SK-N-SH treated with all-trans-retinoic acid at 6 μM for 48 hours (cell line): ENCODE measurements around the gene FAM241B.

ENCODE experiments used
- ESRRG ChIP-seq: fragments of 250-450 bp; sonication (Bioruptor Pico); IDR thresholded peaks from 2 replicates; pipeline ENCODE4 v1.6.1; 2021; ENCODE audit warnings: mild to moderate bottlenecking
- ISL1 ChIP-seq: fragments of 250-450 bp; sonication (Bioruptor Pico); IDR thresholded peaks from 2 replicates; pipeline ENCODE4 v2.1.2; 2022; ENCODE audit warnings: mild to moderate bottlenecking, moderate library complexity
- RARB ChIP-seq: fragments of 250-450 bp; sonication (Bioruptor Pico); IDR thresholded peaks from 2 replicates; pipeline ENCODE4 v1.8.0; 2021; ENCODE audit warnings: mild to moderate bottlenecking, moderate library complexity
- TCF4 ChIP-seq: fragments of 250-450 bp; sonication (Bioruptor Pico); IDR thresholded peaks from 2 replicates; pipeline ENCODE4 v1.8.0; 2021; ENCODE audit warnings: mild to moderate bottlenecking, moderate library complexity, borderline replicate concordance
- ZNF70 ChIP-seq: fragments of 450-650 bp; formaldehyde crosslinking; IDR thresholded peaks from 2 replicates; pipeline ENCODE4 v1.5.0; 2020; ENCODE audit warnings: mild to moderate bottlenecking, moderate library complexity
- TF ChIP-seq, protein P1 (sequence below): fragments of 250-450 bp; sonication (Bioruptor Pico); IDR thresholded peaks from 2 replicates; pipeline ENCODE4 v1.8.0; 2020; ENCODE audit warnings: mild to moderate bottlenecking, moderate library complexity, borderline replicate concordance
- TF ChIP-seq, protein P2 (sequence below): fragments of 250-450 bp; sonication (Bioruptor Pico); IDR thresholded peaks from 2 replicates; pipeline ENCODE4 v1.5.0; 2020; ENCODE audit warnings: mild to moderate bottlenecking, moderate library complexity
- TF ChIP-seq, protein P3 (sequence below): fragments of 250-450 bp; sonication (Bioruptor Pico); IDR thresholded peaks from 2 replicates; pipeline ENCODE4 v1.5.1; 2020; ENCODE audit warnings: low read depth, mild to moderate bottlenecking, moderate library complexity
- TF ChIP-seq, protein P4 (sequence below): fragments of 250-450 bp; sonication (Bioruptor Pico); IDR thresholded peaks from 2 replicates; pipeline ENCODE4 v1.5.1; 2021; ENCODE audit warnings: mild to moderate bottlenecking, moderate library complexity
- TF ChIP-seq, protein P5 (sequence below): fragments of 250-450 bp; sonication (Bioruptor Pico); IDR thresholded peaks from 2 replicates; pipeline ENCODE4 v1.8.0; 2021; ENCODE audit warnings: low read depth, mild to moderate bottlenecking, moderate library complexity, borderline replicate concordance

DNA sequence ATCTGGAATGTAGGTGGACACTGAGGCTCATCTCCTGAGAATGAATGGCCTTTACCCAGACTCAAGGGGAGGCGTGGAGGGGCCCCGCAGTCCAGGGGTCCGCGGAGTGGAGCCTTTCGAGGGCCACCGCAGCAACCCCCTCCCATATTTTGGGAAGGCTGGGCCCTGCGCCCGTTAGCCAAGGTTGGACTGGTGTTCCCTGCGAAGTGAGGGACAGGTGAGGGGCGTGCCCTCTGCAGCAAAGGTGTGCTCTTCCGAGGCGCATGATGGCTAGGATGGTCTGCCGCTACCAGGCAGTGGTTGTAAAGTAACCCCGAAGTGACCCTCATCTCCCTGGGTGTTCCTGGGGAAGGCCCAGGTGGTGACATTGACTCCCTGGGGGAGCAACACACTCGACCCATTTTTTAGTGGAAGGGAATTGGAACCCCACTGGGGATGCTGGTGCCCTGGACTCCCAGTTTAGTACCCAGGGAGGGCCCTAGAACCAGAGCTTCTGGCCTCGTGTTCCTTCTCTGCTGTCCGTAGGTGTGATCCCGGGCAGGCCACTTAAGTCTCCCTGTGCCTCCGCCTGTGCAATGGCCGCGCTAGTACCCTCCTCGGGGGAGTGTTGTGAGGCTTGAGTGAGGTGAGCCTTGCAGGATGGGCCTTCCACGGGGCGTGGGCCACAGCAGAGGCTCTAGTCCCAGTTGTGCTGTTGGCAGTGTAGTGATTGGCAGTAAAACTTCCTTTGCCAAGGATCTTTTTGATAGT lies 779 bp downstream of the FAM241B start:
- TF ChIP-seq, protein P1, sequence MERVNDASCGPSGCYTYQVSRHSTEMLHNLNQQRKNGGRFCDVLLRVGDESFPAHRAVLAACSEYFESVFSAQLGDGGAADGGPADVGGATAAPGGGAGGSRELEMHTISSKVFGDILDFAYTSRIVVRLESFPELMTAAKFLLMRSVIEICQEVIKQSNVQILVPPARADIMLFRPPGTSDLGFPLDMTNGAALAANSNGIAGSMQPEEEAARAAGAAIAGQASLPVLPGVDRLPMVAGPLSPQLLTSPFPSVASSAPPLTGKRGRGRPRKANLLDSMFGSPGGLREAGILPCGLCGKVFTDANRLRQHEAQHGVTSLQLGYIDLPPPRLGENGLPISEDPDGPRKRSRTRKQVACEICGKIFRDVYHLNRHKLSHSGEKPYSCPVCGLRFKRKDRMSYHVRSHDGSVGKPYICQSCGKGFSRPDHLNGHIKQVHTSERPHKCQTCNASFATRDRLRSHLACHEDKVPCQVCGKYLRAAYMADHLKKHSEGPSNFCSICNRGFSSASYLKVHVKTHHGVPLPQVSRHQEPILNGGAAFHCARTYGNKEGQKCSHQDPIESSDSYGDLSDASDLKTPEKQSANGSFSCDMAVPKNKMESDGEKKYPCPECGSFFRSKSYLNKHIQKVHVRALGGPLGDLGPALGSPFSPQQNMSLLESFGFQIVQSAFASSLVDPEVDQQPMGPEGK (CRISPR knock-in tag) = no peak
- no peak for TF ChIP-seq TCF4 (CRISPR knock-in tag)
- TF ChIP-seq, protein P2, sequence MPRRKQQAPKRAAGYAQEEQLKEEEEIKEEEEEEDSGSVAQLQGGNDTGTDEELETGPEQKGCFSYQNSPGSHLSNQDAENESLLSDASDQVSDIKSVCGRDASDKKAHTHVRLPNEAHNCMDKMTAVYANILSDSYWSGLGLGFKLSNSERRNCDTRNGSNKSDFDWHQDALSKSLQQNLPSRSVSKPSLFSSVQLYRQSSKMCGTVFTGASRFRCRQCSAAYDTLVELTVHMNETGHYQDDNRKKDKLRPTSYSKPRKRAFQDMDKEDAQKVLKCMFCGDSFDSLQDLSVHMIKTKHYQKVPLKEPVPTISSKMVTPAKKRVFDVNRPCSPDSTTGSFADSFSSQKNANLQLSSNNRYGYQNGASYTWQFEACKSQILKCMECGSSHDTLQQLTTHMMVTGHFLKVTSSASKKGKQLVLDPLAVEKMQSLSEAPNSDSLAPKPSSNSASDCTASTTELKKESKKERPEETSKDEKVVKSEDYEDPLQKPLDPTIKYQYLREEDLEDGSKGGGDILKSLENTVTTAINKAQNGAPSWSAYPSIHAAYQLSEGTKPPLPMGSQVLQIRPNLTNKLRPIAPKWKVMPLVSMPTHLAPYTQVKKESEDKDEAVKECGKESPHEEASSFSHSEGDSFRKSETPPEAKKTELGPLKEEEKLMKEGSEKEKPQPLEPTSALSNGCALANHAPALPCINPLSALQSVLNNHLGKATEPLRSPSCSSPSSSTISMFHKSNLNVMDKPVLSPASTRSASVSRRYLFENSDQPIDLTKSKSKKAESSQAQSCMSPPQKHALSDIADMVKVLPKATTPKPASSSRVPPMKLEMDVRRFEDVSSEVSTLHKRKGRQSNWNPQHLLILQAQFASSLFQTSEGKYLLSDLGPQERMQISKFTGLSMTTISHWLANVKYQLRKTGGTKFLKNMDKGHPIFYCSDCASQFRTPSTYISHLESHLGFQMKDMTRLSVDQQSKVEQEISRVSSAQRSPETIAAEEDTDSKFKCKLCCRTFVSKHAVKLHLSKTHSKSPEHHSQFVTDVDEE (CRISPR knock-in tag) = no peak
- TF ChIP-seq, protein P3, sequence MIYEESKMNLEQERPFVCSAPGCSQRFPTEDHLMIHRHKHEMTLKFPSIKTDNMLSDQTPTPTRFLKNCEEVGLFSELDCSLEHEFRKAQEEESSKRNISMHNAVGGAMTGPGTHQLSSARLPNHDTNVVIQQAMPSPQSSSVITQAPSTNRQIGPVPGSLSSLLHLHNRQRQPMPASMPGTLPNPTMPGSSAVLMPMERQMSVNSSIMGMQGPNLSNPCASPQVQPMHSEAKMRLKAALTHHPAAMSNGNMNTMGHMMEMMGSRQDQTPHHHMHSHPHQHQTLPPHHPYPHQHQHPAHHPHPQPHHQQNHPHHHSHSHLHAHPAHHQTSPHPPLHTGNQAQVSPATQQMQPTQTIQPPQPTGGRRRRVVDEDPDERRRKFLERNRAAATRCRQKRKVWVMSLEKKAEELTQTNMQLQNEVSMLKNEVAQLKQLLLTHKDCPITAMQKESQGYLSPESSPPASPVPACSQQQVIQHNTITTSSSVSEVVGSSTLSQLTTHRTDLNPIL (CRISPR knock-in tag) = no peak
- TF ChIP-seq, protein P4, sequence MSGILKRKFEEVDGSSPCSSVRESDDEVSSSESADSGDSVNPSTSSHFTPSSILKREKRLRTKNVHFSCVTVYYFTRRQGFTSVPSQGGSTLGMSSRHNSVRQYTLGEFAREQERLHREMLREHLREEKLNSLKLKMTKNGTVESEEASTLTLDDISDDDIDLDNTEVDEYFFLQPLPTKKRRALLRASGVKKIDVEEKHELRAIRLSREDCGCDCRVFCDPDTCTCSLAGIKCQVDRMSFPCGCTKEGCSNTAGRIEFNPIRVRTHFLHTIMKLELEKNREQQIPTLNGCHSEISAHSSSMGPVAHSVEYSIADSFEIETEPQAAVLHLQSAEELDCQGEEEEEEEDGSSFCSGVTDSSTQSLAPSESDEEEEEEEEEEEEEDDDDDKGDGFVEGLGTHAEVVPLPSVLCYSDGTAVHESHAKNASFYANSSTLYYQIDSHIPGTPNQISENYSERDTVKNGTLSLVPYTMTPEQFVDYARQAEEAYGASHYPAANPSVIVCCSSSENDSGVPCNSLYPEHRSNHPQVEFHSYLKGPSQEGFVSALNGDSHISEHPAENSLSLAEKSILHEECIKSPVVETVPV (CRISPR knock-in tag) = no peak
- TF ChIP-seq ZNF70 (CRISPR knock-in tag) = no peak
- TF ChIP-seq, protein P5, sequence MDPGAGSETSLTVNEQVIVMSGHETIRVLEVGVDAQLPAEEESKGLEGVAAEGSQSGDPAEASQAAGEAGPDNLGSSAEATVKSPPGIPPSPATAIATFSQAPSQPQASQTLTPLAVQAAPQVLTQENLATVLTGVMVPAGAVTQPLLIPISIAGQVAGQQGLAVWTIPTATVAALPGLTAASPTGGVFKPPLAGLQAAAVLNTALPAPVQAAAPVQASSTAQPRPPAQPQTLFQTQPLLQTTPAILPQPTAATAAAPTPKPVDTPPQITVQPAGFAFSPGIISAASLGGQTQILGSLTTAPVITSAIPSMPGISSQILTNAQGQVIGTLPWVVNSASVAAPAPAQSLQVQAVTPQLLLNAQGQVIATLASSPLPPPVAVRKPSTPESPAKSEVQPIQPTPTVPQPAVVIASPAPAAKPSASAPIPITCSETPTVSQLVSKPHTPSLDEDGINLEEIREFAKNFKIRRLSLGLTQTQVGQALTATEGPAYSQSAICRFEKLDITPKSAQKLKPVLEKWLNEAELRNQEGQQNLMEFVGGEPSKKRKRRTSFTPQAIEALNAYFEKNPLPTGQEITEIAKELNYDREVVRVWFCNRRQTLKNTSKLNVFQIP (CRISPR knock-in tag) = no peak
- no peak for TF ChIP-seq ISL1 (CRISPR knock-in tag)
- TF ChIP-seq ESRRG = no peak
- TF ChIP-seq RARB (CRISPR knock-in tag) = no peak
